ACC112 (cell line): ENCODE data around the gene RASL12.
A peak's percentile ranks its signal among the peaks of the same experiment; 100 is the strongest.
"Not testable (repeated sequence)": the region's sequence is repeated elsewhere in the genome, so short reads cannot be mapped to it uniquely, and the experiment has no call there.

ENCODE experiments used
- H2AFZ ChIP-seq: fragments of 200-600 bp; sonication (generic); one replicate; pipeline ENCODE4 v1.6.0; 2017; ENCODE audit warnings: antibody characterized with exemption, low read length; ENCODE audit not compliant: unreplicated experiment
- H3K27ac ChIP-seq: fragments of 200-600 bp; sonication (generic); 2 replicates; pipeline ENCODE4 v1.5.1; 2014; ENCODE audit warnings: low read depth, mild to moderate bottlenecking, antibody characterized with exemption, low read length, moderate library complexity
- H3K27me3 ChIP-seq: fragments of 200-600 bp; sonication (generic); 2 replicates; pipeline ENCODE4 v1.6.1; 2014; ENCODE audit warnings: mild to moderate bottlenecking, antibody characterized with exemption, low read length, moderate library complexity, mixed read lengths; ENCODE audit not compliant: insufficient read depth
- H3K36me3 ChIP-seq: fragments of 200-600 bp; sonication (generic); 2 replicates; pipeline ENCODE4 v1.6.1; 2016; ENCODE audit warnings: mild to moderate bottlenecking, antibody characterized with exemption, low read length, moderate library complexity, mixed read lengths; ENCODE audit not compliant: insufficient read depth
- H3K4me1 ChIP-seq: fragments of 200-600 bp; sonication (generic); one replicate; pipeline ENCODE4 v1.6.1; 2016; ENCODE audit warnings: low read length, mixed read lengths; ENCODE audit not compliant: insufficient read depth, unreplicated experiment, control insufficient read depth
- H3K4me3 ChIP-seq: fragments of 200-600 bp; sonication (generic); 2 replicates; pipeline ENCODE4 v1.5.1; 2014; ENCODE audit warnings: mild to moderate bottlenecking, low read depth, low read length
- H3K79me2 ChIP-seq: fragments of 200-600 bp; sonication (generic); one replicate; pipeline ENCODE4 v1.6.0; 2016; ENCODE audit warnings: low read length; ENCODE audit not compliant: control insufficient read depth, unreplicated experiment, insufficient read depth

Gene RASL12

DNA sequence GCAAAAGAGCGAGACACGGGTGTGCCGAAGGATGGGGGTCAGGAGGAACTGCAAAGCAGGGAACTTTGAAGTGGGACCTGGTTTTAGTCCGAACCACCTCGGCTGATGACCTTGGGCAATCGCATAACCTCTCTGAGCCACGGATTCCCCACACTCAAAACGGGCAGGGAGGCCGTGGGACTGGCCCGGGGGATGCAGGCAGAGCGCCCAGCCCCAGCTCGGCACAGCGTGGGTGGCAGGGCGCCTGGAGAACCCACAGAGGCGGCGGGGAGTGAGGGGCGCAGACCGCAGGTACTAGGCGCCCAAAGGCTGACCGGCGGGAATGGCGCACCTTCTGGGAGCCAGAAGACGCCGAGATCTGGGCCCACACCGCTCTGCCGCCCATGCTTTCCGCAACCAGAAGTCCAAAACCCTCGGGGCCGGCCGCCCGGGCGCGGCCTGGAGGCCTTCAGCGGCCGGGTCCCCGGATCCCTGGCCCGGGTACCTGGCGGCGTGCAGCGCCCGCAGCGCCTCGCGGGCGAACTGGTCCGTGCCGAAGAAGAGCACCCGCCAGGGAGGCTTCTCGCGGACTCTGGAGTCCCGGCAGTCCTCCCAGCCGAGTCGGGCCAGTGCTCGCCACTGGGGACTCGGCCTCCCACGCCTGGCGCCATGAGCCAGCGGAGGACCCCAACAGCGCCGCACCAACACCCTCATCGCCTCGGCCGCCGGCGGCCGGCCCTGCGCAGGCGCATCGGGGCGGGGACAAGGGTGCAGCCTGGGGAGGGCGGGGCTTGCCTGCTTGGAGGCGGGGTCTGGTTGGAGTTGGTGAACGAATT, 38.7 kb downstream of the RASL12 start, which contains the start of gene MTFMT:
TSS of gene MTFMT (minus strand) at position 719 of the 815 bp plus-strand sequence. CDS start at position 693, 26 bp downstream.
- peak within 1 kb of the TSS; percentile 84 for H2AFZ ChIP-seq
- H3K36me3 ChIP-seq, result no peaks in the 10 kb centered on the region; the same call in 1 of the 2 replicates
- no peak within 1 kb of the TSS for H3K27ac ChIP-seq
- no peaks in the 10 kb centered on the region for H3K27me3 ChIP-seq
- H3K4me3 ChIP-seq, result peak within 1 kb of the TSS; percentile 97
- peaks cover 19% of the 10 kb centered on the region for H3K79me2 ChIP-seq
- H3K4me1 ChIP-seq, result peaks cover 14% of the 10 kb centered on the region

DNA sequence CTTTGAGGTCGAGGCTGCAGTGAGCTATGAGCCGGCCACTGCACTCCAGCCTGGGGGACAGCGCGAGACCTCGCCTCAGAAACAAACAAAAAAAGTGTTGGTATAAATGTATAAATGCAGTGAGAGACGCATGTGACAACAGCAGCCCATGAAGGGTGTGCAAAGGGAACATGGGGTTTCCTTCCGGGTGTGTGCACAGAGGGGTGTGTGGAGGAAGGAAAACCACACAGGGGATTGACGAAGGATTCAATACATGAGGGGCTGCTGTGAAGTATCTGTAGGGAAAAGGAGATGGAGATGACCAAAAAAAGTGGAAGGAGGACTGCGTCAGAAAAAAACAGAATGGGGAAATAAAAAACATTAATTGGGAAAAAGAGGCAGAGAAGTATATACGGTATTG, 39.5 kb downstream of the RASL12 start:
- no peak overlapping the region for H3K27ac ChIP-seq
- no peaks in the 10 kb centered on the region for H3K27me3 ChIP-seq
- H3K79me2 ChIP-seq, result peaks cover 19% of the 10 kb centered on the region
- H3K4me1 ChIP-seq, result peaks cover 11% of the 10 kb centered on the region
- H2AFZ ChIP-seq, result no peak overlapping the region
- no peaks in the 10 kb centered on the region; the same call in 1 of the 2 replicates for H3K36me3 ChIP-seq
- peak overlapping the region; percentile 97 for H3K4me3 ChIP-seq

DNA sequence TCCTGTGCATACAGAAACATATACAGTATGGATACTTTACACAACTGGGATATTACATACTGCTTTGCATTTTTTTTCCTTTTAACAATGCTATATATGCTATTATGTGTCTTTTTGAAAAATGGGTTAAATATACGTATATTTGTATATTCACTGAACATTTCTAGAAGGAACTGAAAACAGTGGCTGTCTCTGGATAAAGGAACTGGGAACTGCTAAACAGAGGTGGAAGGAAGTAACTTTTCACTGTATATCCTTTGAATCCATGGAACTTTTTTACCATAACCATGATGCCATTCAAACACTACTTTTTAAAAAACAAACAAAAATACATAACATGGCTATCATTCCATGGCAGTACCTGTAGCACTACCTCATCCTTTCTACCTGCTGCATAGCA, 40.2 kb downstream of the RASL12 start:
- H3K27ac ChIP-seq, result no peak overlapping the region

DNA sequence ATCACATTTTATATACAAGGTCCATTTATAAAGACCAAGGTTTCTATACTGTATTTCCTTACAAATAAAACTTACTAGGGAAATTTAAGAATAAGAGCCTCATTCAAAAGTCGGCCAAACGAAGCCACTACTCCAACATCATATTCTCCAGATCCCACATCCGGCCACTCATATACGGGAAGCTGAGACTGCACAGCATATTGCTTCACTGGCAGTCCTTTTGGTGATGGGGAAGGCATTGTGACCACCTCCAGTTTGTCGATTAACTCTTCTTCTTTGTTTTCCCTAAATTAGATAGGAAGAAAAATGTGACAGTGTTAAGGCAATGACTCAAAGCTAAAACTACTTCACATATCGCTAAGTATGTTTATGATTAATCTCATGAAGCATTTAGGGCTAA, 41.0 kb downstream of the RASL12 start:
- no peak overlapping the region for H2AFZ ChIP-seq
- no peak overlapping the region for H3K27ac ChIP-seq
- H3K36me3 ChIP-seq, result no peaks in the 10 kb centered on the region; the same call in 1 of the 2 replicates
- H3K4me3 ChIP-seq, result no peak overlapping the region
- H3K27me3 ChIP-seq, result no peaks in the 10 kb centered on the region
- peaks cover 19% of the 10 kb centered on the region for H3K79me2 ChIP-seq
- peaks cover 10% of the 10 kb centered on the region for H3K4me1 ChIP-seq

More for the DNA sequence above, 40.2 kb downstream of the RASL12 start:
- no peaks in the 10 kb centered on the region; the same call in 1 of the 2 replicates for H3K36me3 ChIP-seq
- peaks cover 10% of the 10 kb centered on the region for H3K4me1 ChIP-seq
- H3K79me2 ChIP-seq, result peaks cover 19% of the 10 kb centered on the region
- H3K4me3 ChIP-seq, result peak overlapping the region; percentile 97
- H2AFZ ChIP-seq, result no peak overlapping the region
- no peaks in the 10 kb centered on the region for H3K27me3 ChIP-seq

DNA sequence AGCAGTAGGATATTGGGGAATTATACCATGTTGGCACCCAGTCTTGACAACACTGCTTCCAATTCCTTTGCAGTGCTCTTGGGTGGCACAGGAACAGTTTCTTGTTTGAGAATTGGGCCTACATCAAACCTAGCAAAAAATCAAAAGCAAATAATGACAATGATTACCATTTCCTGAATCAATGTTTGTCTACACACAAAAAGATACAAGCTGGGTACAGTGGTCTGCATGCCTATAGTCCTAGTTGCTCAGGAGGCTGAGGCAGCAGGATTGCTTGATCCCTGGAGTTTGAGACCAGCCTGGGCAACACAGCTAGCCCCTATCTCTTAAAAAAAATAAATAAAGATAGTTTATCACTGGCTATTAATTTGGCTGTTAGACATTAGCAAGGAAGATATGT, 46.3 kb downstream of the RASL12 start:
- no peaks in the 10 kb centered on the region for H3K27me3 ChIP-seq
- no peak overlapping the region for H2AFZ ChIP-seq
- H3K4me3 ChIP-seq, result no peak overlapping the region
- no peaks in the 10 kb centered on the region for H3K4me1 ChIP-seq
- H3K27ac ChIP-seq, result no peak overlapping the region
- no peaks in the 10 kb centered on the region for H3K79me2 ChIP-seq
- H3K36me3 ChIP-seq, result peaks cover 14% of the 10 kb centered on the region

DNA sequence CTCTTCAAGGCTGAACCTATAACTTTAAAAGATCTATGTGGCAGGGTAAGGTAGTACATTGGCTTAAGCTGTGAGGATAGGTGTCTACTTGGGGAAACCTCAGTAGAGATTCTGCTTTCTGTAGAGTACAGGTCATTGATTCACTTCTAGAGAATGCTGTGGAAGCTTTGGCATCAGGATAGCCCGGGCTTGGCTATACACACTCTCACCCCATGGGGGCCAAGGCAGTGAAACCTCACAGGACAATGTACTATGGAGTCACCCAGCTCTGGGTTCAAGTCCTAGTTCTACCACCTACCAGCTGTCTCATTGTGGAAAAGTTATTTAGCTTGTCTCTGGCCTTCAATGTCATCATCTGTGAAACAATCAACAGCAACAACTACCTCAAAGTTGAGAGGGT, 47.4 kb downstream of the RASL12 start:
- Histone ChIP-seq H3K4me1 (no peaks in the 10 kb centered on the region), H3K27me3 (no peaks in the 10 kb centered on the region), H3K36me3 (peaks cover 23% of the 10 kb centered on the region), H3K79me2 (no peaks in the 10 kb centered on the region), H3K4me3 (no peak overlapping the region), H3K27ac (no peak overlapping the region), H2AFZ (no peak overlapping the region)

DNA sequence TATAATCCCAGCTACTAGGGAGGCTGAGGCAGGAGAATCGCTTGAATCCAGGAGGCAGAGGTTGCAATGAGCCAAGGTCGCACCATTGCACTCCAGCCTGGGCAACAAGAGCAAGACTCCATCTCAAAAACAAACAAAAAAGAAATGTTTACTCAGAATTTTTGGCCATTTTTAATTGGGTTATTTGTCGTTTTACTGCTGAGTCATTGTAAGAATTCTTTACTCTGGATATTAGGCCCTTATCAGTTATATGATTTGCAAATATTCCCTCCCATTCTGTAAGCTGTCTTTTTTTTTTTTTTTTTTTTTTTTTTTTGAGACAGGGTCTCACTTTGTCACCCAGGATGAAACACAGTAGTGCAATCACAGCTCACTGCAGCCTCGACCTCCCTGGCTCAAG, 56.6 kb downstream of the RASL12 start:
- not testable (repeated sequence) for H3K27me3 ChIP-seq, H3K4me1 ChIP-seq, H3K27ac ChIP-seq, H3K79me2 ChIP-seq, H3K4me3 ChIP-seq, H2AFZ ChIP-seq
- peaks cover 40% of the 10 kb centered on the region for H3K36me3 ChIP-seq

DNA sequence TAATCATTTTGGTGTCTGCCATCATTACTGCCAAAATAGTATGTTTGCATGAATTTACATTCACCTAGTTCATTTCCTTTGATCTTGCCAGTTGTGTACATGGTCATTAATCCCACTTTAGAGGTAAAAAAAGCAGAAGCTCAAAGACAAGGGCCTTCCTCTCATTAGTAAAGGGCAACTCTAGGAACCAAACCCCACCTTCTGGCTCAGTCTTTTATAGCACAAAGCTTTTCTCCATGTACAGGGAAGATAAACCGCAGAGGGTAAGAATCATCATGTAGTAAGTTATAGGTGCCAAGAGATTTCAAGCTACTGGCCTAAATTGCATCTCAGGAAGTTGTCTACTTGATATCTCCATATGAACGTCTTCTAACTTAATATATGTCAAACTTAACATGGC, 58.8 kb downstream of the RASL12 start:
- H3K4me1 ChIP-seq, result no peaks in the 10 kb centered on the region
- H3K27ac ChIP-seq, result no peak overlapping the region
- H3K79me2 ChIP-seq, result no peaks in the 10 kb centered on the region
- peaks cover 22% of the 10 kb centered on the region for H3K36me3 ChIP-seq
- no peak overlapping the region for H2AFZ ChIP-seq
- H3K4me3 ChIP-seq, result no peak overlapping the region
- H3K27me3 ChIP-seq, result no peaks in the 10 kb centered on the region

DNA sequence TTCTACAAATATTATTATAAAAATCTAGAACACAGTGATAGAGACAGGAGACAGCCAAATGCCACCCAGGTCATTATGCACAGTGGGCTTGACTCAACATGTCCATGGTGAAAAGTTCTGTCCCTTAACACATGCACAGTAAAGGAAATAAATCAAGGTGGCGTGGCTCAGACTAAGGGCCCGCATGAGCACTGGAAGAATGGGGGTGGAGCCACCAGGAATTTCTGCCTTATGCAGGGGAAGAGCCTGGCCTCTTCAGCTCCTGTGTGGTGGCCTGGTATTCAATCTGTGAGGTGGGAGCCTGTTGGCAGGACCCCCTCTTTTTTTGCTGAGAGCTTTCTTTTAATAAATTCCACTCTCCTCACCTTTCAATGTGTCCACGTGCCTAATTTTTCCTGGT, 60.9 kb downstream of the RASL12 start:
- no peak overlapping the region for H3K4me3 ChIP-seq
- H3K79me2 ChIP-seq, result no peaks in the 10 kb centered on the region
- H3K27ac ChIP-seq, result no peak overlapping the region
- H3K36me3 ChIP-seq, result peaks cover 6% of the 10 kb centered on the region; the same call in 1 of the 2 replicates
- H3K4me1 ChIP-seq, result no peaks in the 10 kb centered on the region
- no peak overlapping the region for H2AFZ ChIP-seq
- H3K27me3 ChIP-seq, result no peaks in the 10 kb centered on the region

DNA sequence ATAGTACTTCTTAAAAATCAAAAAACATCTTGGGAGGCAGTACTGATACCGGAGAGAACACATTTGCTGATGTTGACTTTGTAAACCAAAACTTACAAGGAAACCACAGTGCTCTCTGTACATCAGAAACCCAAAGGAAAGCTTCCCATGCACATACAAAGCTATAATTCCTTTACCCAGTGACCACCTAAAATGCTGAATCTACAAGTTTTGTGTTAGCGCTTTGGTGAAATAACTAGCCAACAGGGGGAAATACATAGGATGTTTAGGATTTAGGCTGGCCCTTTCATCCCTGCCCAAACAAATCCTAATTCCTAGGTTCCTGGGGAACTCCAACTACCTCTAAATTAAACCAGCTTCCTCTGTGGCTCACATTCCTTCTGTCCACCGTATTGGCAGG, 62.8 kb downstream of the RASL12 start:
- Histone ChIP-seq H3K4me3 (no peak overlapping the region), H3K27ac (no peak overlapping the region), H3K4me1 (no peaks in the 10 kb centered on the region), H3K79me2 (no peaks in the 10 kb centered on the region), H3K36me3 (no peaks in the 10 kb centered on the region), H2AFZ (no peak overlapping the region), H3K27me3 (no peaks in the 10 kb centered on the region)
